Measurements from ENCODE around the gene ZNF479. TPM values are rescaled to one million over a fixed set of nuclear protein-coding genes. Genes with fewer than 3 reads are reported as not detected.

The ZNF479 gene
- total RNA-seq: not detected in 2 replicates

GRCh38 chr7:57132336-57132735, at the start of gene ZNF479:
ZNF479 (minus strand) TSS chr7:57132436; CDS start chr7:57132324, 112 bp downstream.

Measured in smooth muscle cell of the umbilical artery (primary cell).